LNCAP (cell line): ENCODE results near the gene ERAP2.

Source experiments
- TF ChIP-seq, protein P1 (sequence below): fragments of 450-650 bp; IDR thresholded peaks from 2 replicates; pipeline ENCODE4 v1.5.1; 2017; ENCODE audit warnings: mild to moderate bottlenecking

The ERAP2 gene

DNA sequence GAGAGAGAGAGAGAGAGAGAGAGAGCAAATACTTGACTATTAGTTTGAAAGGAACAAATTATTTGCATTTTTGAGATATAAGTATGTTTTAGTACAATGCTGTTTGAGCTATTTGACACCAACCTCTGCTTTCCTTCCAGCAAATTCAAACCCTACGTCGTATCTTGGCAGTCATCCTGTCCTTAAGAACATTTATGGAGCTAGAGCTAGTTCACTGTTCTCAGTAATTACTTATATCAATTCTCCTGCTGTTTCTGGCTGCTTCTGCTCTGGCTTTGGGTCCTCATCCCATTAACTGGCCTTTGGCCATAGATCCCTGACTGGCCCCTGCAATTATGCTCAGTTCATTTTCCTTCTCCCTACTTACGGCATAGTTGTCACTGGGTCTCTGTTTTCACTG lies 19.9 kb upstream of the ERAP2 start:
- TF ChIP-seq, protein P1, sequence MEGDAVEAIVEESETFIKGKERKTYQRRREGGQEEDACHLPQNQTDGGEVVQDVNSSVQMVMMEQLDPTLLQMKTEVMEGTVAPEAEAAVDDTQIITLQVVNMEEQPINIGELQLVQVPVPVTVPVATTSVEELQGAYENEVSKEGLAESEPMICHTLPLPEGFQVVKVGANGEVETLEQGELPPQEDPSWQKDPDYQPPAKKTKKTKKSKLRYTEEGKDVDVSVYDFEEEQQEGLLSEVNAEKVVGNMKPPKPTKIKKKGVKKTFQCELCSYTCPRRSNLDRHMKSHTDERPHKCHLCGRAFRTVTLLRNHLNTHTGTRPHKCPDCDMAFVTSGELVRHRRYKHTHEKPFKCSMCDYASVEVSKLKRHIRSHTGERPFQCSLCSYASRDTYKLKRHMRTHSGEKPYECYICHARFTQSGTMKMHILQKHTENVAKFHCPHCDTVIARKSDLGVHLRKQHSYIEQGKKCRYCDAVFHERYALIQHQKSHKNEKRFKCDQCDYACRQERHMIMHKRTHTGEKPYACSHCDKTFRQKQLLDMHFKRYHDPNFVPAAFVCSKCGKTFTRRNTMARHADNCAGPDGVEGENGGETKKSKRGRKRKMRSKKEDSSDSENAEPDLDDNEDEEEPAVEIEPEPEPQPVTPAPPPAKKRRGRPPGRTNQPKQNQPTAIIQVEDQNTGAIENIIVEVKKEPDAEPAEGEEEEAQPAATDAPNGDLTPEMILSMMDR, result no peak

DNA sequence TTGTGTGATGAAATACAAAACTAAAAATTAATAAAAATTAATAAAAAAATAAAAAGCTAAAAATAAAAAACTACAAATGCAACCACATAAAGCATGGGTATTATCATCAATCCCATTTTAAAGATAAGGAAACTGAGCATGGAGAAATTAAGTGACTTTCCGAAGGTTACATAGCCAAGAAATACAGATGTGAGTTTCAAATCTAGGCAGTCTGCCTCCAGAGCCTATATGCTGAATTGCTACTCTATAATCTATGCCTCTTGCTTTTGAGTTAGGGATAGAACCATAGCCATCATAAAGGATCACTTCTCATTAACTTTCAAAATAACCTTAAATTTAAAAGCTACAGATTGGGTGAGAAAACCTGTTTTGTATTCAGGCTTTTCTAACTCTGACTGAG lies 18.8 kb upstream of the ERAP2 start:
- TF ChIP-seq, protein P1, result no peak

DNA sequence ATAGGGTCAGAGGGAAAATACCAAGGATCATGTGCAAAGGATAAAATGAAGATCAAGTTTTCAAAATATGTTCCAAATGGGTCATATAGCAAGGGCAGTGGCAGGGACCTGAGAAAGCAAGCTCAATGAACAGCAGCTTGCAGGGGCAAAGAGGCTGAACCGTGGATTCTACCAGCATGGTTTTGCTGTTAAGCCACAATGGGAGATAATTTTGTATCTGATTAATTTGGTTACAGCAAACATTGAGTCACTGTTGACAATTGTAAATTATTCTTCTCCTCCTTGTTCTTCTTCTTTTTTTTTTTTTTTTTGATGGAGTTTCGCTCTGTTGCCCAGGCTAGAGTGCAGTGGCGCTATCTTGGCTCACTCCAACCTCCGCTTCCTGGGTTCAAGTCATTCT lies 18.4 kb upstream of the ERAP2 start:
- TF ChIP-seq, protein P1, result no peak

DNA sequence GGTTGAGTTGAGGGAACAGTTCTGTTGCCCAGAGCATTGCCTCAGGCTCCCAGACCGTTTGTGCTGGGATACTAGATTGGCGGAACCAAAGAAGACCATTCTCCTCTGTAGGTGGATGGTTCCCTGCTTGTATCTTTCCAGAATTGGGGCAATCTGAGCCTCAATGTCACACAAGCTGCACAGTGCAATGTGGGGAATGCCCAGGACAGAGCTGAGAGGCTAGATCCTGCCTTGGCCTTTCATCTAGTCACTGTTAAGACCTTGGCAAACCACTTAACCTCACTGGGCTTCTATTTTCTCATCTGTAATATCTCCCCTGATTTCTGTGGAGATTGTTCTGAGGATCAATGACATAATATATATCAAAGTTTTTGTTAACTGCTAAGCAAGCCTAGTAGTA lies 16.9 kb upstream of the ERAP2 start:
- TF ChIP-seq, protein P1, result no peak

DNA sequence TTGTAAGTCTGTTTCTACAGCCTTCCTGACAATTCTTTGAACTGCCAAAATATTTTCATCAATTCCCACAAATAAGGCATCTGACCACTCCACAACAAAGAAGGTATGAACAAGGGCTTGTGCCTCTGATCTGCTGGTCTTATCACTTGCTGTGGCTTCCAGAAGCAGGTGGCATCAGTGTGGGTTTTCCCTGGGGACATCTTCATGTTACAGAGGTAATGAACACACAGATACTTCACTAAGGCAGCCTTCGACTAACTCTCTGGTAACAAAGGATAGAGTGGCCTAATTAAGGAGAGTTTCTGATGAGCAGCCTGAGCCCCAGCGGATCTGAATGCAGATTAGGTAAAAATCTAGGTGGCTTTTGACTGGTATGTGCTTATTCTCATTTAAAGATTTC lies 15.2 kb upstream of the ERAP2 start:
- TF ChIP-seq, protein P1, result no peak

DNA sequence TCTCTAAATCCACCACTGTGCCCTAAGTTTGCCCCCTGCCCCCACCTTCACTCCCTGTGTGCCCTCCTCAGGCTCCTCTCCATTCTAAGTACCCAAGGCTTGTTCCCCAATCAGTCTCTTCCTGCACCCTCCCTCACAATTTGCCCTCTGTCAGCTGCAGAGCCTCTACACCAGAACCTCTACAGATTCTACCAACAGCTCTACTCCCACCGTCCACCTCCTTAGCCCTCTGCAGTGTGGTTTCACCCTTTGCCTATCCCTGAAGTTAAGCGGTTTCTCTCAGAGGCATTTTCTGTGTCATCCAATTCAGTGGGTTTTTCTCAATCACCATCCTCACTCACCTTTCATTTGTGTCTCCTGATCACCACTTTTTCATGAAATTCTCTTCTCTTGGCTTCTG lies 13.2 kb upstream of the ERAP2 start:
- TF ChIP-seq, protein P1, result no peak

DNA sequence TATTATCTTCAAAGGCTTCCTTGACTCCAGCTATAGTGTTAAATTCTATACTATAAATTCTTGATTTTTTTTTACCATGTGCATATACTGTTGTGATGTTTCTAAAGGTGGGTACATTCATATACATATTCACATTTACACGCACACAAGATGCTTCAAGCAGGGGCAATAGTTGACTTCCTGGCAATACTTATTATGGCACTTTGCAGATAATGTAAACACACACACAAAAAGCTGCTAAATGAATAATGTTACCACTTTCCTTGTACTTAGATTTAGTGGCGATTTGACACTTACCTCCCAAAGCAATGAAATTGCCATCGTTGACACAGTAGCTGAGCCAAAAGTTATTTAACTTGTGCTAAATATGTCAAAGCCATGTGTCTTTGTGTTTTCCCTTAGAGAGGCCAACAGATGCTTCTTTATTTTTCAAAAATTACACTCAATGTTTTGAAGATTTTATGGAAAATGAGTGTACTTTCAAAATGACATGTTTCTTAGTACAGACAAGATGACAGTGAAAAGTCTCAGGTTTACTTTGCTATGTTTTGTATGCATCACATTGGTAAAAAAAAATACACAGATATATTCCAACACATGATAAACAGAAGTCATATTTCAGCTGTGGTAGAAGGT lies 12.2 kb upstream of the ERAP2 start:
- TF ChIP-seq, protein P1, result no peak
